ENCODE measurements around the gene CDT1.

Gene CDT1

GRCh38 chr16:88803264-88803987 lies at the start of gene CDT1:
Gene CDT1, plus strand, starts transcription at chr16:88803789. Its CDS starts 43 bp downstream, at chr16:88803832.
- peak; percentile 70 for DNase-seq

DNA sequence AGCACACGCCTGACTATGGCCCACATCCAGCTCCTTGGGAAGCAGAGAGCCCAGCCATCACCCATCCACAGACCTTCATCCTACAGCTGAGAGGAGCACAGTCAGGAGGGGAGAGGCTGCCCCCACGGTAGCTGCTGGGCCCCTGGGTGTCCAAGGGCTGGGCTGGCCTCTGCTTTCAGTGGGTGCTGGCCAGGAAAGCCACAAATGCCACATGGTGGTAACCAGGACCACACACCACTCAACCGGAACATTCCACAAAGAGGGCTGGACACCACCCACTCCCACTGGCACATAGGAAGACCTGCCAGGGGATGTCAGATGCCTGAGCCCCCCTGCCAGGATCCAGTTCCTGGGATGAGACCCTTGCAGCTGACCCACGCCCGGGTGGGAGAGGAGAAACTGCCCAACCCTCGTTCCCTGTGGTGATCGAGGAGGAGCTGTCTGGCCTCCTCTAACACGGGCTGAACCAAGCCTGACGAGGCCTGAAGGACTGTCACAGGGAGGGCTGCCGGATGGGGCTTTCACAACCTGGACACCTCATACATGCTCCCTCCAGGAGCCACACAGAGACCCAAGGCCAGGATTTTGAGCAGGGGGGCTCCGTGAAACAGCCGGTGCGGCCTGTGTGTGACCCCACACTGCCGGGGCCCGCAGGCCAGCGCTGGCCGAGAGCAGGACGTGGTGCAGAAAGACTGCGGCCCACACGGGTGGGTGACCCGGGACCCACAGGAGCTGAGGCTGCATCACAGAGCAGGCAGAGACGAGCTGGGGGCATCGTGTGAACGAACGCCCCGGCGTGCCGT lies 49.3 kb upstream of the CDT1 start:
- DNase-seq, result no peak

DNA sequence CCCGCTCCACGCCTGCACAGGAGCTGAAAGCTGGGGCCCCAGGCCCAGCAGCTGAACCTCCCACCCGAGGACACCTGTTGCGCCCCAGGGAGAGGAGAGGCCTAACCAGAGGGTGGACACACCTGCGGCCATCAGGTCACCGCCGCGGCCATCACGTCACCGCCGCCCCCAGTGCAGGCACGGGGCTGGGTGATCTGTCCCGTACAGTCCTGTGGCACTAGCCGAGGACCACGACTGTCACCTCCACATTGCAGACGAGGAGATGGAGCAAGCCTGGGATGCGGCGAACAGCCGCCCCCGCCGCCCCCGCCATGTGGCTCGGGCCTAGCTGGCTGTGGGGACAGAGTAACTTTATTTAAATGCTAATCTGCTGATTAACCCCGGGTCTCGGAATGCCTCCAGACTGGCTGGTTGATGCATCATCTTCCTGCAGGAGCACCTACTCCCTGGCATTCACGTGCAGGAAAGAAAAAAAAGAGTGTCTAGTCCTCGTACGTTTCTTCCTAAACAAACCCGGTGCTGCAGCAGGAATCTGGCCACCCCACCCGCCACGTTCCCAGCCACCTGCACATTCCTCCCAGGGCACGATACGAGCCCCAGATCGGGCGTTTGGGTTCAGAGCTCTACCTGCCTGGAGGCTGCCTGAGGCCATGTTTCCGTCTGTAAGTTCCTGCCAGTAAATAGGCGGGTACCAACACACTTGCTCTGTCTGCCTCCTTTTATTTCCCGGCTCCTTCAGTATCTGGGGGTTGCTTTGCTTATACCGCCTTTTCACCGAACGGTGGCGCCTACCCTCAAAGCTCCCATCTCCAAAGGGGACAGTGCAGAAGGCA lies 48.5 kb upstream of the CDT1 start:
- DNase-seq, result no peak

- no peak for DNase-seq
Observed at GRCh38 chr16:88755745-88756443, 47.7 kb upstream of the CDT1 start.

- no peak for DNase-seq
Observed at GRCh38 chr16:88758227-88758943, 45.2 kb upstream of the CDT1 start.

DNA sequence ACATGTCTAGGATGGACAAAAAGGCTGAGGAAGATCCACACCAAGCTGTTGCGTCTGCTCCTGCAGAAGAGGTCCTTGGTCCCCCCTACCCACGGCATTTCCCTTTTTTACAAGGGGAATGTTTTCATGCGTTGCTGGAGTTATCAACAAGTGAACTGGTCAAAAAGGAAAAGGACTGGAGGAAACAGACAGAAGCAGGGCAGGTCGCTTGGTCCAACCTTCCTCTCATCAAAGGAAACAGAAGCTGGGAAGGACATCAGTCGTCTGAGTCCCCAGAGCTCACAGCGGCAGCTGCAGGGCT lies 44.7 kb upstream of the CDT1 start:
- no peak for DNase-seq

GRCh38 chr16:88759245-88759975 lies 44.2 kb upstream of the CDT1 start:
- DNase-seq, result no peak

DNA sequence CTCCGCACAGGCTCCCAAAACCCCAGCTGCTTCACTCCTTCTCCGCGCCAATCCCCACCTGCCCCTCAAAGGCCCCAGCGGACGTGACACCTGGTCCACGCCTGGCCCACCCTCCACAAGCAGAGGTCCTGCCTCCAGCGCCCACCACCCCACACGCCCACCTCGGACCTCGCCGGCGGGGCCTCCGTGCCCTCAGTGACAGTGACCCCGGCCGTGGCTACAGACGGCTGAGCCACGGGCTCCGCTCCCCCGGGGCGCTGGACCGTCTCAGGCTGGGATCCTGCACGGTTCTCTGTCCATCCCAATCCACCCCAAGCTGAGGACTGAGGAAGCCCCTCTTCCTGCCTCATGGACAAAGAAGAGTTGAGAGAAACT lies 43.6 kb upstream of the CDT1 start:
- DNase-seq, result no peak

- no peak for DNase-seq
Observed at GRCh38 chr16:88760424-88761142, 43.0 kb upstream of the CDT1 start.

- DNase-seq, result no peak
Observed at GRCh38 chr16:88761143-88761534, 42.5 kb upstream of the CDT1 start.

DNA sequence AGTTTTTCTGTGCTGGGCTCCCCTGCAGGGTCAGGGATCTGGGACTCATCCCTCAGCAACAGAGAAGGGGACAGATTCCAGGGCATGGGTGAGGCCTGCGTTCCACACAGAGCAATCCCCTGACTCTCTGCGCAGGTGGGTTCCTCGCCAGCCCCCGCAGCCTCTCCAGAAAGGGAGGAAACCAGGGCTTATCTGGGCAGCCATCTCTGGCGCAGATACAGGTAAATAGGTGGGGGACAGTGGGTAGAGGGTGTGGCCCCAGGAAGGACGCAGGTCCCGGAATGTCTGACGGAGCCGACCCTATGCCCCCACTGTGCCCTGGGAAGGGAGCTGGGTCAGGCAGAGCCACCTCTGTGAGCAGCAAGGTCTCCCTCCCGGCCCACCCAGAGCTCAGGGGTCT lies 41.8 kb upstream of the CDT1 start:
- no peak for DNase-seq

DNA sequence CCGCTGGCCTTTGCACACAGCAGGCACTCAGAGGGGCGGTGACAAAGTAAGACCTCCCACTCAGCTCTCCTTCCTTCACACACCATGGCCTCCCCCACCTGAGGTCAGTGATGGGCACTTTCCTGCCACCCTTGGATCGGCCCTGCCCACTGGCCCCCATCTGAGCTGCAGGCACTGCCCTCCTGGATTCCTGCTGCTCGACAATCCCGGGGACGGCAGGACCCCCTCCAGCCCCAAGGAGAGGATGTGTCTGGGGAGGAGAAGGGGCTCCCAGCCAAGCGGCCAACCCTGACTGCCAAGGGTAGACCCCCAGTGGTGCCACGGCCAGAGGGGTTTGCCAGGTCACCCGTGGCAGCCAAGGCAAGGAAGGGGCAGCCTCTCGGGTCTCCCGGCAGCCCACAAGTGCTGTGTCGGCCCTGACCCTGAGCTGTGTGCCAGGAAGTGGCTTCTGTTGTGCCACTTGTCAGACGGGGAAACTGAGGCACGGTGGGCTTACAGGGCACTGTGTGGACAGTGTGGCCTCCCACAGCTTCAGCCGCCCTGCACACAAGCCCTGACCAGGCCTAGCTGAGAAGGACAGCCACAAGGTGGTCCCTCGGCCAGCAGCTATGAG lies 41.2 kb upstream of the CDT1 start:
- no peak for DNase-seq

GRCh38 chr16:88762941-88763340 lies 40.6 kb upstream of the CDT1 start:
- no peak for DNase-seq

DNA sequence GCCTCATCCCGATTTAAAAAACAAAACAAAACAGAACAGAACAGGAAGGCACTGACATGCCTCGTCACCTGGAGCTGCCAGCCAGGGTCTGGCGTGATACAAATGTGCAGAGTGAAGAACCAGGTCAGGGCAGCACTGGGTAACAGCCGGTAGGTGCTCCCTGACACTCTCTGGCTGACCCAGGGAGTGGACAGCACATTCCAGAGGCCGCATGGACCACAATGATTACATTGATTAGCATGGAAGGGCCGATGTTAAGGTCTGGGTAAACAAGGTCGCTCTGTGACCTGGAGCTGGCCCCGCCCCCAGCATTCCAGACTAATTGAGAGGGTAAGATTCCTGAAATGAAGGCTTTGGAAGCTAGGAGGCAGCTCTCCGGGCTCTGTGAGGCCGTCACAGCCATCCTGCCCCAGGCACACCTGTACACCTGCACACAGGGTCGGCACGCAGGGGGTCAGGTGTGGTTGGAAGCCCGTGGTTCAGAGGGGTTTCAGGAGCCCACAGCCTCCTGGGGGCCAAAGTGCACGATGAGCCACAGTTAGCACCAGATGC lies 40.0 kb upstream of the CDT1 start:
- DNase-seq, result no peak

GRCh38 chr16:88764080-88764479 lies 39.5 kb upstream of the CDT1 start:
- no peak for DNase-seq

DNA sequence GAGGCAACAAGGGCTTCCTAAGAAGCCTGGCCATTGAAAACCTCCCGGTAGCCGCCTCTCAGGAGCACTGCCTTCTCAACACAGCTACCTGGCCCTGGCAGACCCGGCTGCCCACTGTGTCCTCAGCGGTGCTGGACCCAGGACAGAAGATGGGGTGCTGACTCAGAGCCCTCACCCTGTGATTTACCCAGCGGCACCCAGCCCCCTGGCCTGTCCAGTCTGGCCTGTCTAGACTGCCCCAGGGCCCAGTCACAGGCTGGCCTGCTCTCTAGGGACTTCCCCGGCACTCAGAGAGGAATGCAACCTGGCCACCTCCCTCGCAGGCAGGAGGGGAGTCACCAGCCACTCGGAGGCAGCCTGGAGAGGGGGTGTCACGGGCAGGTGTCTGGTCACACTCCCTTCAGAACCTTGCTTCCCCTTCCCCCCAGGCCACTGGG lies 38.7 kb upstream of the CDT1 start:
- no peak for DNase-seq

DNA sequence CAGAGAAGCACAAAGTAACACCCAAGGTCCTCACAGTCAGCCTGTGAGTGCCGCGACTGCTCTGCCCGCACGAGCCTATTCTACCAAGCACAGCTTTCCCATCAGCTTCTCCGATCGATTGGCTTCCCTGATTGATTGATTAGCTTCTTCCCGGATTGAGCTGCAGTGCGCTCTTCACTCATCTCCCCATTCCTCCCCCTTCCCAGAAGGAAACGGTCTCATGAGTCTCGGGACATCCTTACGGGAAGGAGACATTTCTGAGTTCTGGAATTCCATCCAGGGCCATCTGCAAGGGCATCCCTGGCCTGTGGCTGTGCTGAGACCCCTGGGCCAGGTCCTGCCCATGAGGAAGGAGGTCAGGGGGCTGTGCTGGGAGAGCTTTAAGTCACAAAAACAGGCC lies 36.6 kb upstream of the CDT1 start:
- no peak for DNase-seq

DNA sequence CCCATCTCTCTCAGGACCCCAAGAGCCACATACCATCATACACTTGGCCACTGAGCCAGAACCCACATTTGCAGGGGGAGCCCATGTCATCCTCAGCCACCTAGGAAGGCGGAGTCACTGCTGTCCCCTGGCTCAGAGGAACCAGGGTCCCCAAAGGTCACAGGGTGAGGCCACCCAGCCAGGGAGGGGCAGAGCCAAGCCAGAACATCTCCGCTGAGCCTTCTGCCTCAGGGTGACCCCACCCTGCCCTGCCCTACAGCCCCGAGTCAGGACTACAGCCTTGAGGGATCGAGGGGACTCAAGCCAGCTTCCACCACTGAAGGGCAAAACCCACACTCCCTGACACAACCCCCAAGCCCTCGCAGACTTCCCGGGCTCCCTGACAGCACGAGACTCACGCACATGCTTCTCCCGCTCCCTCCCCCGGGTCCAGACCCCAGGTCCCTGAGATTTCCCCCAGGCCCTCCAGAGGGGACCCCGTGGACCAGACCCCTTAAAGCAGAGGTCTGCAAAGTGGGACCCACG lies 36.0 kb upstream of the CDT1 start:
- no peak for DNase-seq

GRCh38 chr16:88768071-88768783 lies 35.4 kb upstream of the CDT1 start:
- DNase-seq, result no peak

All from NCI-H2171 treated with DMSO at 0.1 percent for 48 hours (cell line).